NCI-H2107 treated with DMSO at 0.1 percent for 48 hours (cell line): Measurements from ENCODE around the gene DNAH9.

Experiments
- DNase-seq: peaks from one replicate; lab custom pipeline; 2025; ENCODE audit not compliant: unreplicated experiment; lab: John Stamatoyannopoulos, UW

The DNAH9 gene

DNA sequence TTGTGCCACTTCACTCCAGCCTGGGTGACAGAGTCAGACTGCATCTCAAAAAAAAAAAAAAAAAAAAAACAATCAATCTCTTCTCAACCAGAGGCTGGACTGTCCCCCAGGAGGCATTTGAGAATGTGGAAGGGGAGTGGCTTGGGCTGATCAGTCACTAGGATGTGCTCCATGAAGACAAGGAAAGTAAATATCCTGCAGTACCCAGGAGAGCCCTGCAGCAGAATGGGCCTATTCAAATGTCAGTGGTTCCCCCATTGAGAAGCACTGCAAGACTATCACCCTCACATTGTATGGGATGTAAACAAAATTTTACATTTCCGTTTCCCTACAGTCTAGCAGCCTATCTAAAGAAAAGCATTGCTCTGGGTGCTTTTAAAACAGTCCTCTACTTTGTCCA lies 70.3 kb downstream of the DNAH9 start:
- DNase-seq = no peak

DNA sequence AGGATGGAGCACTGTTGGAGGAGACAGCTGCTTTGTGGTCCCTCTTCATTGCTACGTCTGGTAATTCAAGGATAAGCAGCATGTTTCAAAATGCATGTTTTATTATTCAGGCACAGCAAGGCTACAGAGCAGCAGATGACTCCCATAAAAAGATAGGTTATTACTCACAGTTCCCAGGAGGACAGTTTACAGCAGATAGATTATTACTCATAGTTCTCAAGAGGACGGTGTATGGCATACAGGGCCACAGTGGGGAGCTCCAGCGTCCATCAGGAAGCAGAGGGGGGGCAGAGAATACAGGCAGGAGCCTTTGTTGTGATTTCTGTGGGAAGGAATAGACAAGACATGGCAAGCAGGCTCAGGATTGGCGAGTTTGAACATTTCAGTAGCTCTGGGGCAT lies 72.9 kb downstream of the DNAH9 start:
- DNase-seq = no peak

DNA sequence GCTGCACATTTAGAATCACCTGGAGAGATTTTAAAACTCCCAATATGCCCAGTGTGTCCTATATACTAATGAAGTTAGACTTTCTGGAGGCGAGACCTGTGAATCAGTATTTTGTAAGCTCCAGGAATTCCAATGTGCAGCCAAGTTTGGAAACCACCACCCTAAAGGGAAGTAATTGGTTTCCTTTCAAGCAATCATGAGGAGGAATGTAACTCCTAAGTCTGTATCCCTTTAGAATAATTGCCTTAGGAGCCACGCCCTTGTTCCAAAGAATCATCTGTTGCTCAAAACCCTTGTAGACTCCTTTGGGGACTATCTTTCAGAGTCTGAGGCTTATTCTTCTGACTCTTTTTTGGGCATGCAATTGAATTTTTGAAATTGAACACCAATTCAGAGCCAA lies 84.4 kb downstream of the DNAH9 start:
- DNase-seq = no peak

DNA sequence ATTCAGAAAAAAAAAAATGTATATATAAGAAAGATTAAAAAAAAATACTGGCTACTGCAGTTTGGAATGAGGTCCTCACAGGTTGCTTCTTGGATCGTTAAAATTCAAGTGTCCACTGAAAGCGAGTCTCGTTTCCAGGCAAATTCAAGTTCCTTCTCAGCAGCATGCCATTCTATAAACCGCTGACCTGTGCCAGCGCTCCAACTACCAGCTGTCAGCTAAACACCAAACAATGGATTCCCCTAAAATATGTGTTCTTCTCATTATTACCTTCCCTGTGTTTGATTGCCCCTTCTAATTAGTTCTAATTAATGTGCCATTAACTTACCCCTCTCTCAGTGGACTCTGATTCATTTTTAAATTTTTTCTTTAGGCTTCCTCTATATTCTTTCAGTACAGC lies 92.4 kb downstream of the DNAH9 start:
- no peak for DNase-seq

DNA sequence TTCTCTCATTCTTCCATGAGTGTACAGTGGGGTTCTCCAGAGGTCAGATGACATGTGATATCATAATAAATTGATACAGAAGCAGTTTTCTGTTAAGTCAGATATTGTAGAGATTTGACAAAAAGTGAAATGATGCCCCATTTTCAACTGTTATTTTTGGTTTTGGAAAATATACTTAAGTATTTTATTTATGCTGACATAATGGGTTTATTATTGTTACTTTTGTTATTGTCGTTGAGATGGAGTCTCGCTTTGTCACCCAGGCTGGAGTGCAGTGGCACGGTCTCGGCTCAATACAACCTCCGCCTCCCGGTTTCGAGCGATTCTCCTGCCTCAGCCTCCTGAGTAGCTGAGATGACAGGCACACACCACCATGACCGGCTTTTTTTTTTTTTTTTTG lies 94.4 kb downstream of the DNAH9 start:
- no peak for DNase-seq

DNA sequence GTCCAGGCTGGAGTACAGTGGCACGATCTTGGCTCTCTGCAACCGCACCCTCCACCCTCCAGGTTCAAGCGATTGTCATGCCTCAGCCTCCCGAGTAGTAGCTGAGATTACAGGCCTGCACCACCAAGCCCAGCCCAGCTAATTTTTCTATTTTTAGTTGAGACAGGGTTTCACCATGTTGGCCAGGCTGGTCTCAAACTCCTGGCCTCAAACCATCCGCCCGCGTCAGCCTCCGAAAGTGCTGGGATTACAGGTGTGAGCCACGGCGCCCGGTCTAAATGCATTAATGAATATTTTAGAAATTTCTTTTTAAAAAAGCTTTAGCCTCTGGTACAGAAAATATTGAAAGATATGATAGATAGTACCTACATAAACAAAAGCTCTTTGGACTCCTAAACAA lies 95.0 kb downstream of the DNAH9 start:
- DNase-seq = no peak

DNA sequence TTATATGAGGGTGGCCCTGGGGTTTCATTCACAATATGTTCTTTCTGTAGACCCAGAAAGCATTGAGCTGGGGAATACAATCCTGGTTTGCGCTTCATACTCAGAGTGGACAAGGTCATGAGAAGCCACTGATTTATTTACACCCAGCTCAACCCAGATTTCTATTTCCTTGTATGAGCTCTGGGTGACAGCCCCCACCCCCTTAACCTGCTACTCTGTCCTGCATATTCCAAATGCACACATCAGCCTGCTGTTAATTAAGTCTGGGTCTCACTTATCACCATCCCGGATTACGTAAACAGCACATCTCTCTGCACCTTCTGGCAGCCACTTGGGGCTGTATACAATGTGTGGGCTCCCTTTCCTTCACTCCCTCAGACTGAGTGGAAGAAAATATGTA lies 102.4 kb downstream of the DNAH9 start:
- DNase-seq = no peak

DNA sequence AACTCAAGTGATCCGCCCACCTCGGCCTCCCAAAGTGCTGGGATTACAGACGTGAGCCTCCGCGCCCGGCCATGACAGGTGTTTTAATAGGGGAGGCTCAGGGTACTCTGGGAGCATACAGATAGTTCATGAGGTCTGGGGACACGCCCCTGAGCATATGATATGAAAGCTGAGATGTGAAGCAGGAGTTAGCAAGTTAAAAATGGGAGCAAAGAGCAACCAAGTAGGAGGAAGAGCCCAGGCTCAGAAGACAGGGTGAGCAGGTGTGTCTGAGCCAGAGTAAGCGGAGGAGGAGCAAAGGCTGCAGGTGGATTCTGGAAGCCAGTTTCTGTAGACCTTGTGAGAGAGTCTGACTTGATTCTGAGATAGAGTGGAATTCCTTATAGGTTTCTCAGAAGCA lies 103.6 kb downstream of the DNAH9 start:
- no peak for DNase-seq

DNA sequence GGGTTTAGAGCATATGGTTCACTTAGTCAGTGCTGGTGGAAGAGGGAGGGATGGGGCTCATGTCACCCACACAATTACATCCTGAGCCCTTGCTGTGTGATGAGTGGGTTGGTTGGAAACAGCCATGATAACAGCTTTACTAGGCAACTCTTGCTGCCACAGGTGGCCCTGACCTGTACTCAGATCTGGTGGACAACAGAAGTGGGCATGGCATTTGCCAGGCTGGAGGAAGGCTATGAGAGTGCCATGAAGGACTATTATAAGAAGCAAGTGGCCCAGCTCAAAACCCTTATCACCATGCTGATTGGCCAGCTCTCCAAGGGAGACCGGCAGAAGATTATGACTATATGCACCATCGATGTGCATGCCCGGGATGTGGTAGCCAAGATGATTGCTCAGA lies 105.8 kb downstream of the DNAH9 start:
- DNase-seq = no peak

DNA sequence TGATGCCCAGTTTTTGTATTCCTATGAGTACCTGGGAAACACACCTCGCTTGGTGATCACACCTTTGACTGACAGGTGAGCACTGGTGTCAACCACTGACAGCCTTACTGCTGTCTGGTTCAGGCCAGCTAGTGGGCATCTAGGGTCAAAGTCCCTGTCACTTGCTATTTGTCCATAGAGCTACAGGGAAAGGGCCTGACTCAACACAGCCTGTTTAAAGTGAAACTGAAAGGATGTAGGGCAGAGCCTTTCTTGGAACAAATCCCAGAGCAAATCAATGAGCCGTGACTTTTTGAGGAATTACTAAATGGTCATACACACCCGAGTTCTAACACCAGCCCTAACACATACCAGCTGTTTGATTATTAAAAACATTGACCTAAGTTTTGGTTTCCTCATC lies 106.8 kb downstream of the DNAH9 start:
- no peak for DNase-seq

DNA sequence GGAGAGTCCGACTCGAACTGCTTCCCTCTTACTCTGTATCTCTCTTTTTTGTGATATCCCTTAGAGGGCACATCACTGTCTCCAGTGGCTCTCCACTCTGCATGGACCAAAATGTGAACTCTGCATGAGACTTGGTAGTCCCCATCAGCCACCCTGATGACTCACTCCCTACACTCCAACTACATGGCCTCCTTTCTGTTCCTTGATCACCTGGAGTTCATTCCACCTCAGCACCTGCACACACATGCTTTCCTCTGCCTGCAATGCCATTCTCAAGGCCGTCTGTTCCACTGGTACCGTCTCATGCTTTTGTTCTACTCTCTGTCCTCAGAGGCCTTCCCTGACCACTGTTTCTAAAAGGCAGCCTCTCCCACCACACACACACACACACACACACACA lies 109.3 kb downstream of the DNAH9 start:
- DNase-seq = no peak

DNA sequence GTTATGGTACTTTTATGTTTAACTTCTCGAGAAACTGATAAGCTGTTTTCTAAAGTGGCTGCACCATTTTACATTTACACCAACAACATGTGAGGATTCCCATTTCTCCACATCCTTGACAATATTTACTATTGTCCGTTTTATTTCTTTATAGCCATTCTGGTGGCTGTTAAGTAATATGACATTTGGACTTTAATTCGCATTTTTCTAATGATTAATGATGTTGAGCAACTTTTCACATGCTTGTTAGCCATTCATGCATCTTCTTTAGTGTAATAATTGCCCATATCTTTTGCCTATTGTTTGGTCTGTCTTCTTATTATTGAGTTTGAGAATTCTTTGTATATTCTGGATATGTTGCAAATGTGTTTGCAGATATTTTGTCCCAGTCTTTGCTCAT lies 114.2 kb downstream of the DNAH9 start:
- no peak for DNase-seq

DNA sequence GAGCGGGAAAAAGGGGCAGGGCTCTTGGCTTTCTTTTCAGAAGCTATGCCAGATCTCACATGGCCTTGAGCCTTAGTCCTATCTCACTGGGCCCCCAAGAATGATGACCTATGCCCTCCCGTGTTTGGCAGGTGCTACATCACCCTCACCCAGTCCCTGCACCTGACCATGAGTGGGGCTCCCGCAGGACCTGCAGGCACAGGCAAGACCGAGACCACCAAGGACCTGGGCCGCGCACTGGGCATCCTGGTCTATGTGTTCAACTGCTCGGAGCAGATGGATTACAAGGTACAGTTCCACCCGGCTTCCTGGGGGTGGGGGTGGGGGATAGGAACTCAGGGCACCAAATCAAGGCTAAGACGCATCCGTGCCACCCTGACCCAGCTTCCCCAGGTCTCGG lies 120.9 kb downstream of the DNAH9 start:
- no peak for DNase-seq

DNA sequence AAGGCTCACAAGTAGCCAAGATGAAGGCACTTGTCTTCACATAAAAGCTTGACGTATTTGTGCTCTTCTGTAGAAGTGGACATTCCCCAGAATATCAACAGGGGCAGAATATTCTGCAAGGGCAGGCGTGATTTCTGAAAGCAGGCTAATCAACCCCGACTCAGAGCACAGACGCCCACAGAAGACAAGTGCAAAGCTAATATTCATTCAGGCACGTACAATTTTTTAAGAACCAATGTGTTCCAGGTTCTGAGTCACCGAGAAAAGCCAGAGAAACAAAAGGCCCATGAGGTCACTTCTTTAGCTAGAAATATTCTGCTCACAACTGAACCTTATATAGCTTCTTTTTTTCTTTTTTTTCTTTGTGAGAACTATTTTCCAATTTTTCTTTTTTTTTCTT lies 121.6 kb downstream of the DNAH9 start:
- DNase-seq = no peak

DNA sequence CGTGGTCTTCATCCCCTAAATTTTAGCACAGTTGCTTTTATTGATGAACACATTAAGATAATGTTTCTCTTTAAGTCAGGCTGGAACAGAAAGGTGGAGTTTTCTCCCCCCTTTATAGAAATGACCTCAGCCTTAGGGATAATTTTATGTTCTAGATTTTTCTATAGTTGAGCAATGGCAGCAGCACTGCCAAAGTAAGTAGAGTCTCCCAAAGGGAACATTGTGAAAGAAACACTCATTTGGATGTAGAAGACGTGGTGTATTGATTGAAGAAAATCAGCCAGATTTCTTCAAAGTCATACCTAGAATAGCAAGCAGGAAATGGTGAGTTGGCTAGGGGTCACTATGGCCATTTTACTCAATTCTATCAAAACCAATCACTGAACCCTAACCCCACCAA lies 122.5 kb downstream of the DNAH9 start:
- DNase-seq = no peak

DNA sequence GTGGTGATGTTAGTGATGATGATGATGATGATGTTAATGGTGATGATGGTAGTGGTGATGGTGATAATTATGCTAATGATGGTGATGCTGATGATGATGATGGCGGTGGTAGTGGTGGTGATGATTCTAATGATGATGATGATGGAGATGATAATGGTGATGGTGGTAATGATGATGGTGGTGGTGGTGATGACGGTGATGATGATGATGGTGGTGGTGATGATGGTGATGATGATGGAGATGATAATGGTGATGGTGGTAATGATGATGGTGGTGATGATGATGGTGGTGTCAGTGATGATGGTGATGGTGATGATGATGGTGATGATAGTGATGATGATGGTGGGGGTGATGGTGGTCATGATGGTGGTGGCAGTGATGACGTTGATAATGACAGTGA lies 132.5 kb downstream of the DNAH9 start:
- no peak for DNase-seq

DNA sequence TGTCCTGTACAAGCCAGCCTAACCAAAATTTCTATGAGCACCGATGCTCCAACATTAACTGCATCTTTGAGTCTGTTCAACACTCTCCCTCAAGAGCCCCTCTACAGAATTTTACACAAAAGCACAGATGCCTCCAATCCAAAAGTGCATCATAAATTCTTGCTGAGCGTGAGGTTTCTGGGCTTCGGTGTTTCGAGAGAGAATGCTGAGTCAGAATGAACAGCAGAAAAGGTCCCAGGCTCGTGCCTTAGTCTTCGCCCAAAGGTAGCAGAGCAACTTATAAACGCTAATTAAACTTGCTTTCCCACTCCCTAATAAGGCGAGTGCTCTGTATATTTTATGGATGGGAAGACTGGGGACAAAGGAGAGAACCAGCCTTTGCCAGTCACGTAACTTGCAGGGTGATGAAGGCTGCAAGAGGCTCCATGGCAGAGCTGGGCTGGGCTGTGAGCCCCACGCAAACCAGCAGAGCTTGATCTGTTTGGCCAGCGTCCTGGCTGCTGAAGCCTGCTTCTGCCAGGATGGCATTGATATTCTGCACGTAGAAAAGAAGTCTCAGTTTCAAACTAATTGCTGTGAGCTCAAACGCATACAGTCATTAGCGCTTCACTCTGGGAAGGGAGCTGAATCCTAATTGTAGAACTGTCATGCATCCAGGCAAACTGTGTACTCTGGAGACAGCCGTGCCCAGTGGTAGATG lies 138.5 kb downstream of the DNAH9 start:
- no peak for DNase-seq

DNA sequence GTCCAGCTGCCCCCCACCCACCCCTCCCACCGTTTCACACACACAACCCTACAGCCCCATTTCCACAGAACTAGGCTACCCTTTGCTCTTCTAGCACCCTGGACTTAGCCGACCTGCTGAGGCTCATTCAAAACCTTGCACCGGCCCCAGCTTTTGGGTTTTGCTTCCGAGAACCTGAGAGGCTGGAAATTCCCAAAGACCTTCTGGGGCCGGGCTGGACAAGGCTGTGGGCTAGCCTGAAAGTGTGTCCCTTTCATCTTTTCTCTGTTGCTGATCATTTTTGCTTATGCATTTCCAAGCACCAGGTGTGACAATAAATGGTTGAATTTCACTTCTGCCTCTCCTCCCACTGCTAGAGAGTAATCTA lies 139.0 kb downstream of the DNAH9 start:
- DNase-seq = no peak

DNA sequence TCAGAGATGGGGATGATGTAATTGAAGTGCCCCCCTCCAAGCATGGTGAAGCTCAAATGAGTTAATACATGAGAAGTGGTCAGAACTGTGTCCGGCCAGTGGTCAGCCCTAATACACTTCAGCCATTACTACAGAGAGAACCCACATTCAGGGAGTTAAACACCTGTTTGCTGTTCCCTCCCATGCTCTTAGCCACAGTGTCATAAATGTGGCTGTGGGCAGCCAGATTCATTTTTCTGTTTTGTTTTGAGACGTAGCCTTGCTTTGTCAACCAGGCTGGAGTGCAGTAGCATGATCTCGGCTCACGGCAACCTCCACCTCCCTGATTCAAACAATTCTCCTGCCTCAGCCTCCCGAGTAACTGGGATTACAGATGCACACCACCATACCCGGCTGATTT lies 139.9 kb downstream of the DNAH9 start:
- DNase-seq = no peak

DNA sequence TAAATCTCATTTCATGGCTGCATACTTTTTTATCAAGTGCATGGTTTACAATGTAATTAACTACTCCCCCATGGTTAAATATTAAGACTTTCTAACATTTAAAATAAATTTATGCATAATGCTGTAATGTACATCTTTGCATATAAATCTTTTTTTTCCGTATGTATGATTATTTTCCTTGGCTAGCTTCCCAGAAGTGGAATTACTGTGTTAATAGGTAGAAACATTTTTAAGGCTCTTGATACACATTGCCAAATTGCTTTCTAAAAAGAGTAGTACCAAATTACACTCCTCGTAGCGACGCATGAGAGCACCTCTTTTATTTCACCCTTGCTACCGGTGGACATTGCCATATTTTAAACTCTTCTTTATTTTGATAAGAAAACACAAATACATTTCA lies 141.1 kb downstream of the DNAH9 start:
- no peak for DNase-seq

DNA sequence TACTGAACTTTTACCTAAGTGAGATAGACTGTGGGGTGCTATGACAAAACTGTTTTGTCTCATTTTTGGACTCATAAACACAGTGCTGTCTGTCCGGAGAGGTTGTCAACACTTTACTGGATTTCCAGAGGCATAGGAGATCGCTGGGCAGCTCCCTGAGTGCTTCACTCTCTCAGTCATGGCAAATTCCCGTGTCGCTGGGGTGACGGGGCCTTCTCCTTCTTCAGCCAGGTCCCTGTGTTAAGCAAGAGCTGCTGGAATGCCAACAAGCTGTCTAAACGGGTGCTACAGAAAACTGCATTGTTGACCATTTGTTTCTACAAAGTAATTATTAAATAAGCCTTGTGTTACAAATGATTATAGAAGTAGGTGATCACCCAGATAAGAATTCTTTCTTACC lies 141.6 kb downstream of the DNAH9 start:
- DNase-seq = no peak

DNA sequence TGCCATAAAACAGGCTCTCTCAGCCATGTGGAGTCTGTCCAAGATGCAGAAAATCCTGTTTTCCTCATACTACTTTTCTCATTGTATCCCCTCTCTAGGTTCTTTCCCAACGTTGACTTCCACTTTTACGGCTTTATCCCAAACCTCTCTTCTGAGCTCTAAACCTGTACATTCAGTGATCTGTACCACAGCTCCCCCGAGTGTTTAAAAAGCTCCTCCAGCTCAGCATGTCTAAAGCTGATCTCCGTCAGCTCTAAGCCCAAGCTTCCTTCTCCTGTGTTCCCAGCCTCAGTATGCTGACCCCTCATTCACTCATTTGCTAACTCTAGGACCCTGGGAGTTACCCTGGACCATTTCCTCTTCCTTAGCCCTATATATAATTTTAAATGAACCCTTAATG lies 144.6 kb downstream of the DNAH9 start:
- DNase-seq = no peak

DNA sequence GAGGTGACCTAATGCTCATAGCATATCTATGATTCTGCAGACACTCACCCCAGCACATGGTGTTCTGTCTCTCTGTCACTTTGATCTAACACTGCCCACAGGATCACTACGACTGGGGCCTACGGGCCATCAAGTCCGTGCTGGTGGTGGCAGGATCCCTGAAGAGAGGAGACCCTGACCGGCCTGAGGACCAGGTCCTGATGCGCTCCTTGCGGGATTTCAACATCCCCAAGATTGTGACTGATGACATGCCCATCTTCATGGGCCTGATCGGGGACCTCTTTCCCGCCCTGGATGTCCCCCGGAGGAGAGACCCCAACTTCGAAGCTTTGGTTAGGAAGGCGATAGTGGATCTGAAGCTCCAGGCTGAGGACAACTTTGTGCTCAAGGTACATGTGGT lies 146.4 kb downstream of the DNAH9 start:
- DNase-seq = no peak

DNA sequence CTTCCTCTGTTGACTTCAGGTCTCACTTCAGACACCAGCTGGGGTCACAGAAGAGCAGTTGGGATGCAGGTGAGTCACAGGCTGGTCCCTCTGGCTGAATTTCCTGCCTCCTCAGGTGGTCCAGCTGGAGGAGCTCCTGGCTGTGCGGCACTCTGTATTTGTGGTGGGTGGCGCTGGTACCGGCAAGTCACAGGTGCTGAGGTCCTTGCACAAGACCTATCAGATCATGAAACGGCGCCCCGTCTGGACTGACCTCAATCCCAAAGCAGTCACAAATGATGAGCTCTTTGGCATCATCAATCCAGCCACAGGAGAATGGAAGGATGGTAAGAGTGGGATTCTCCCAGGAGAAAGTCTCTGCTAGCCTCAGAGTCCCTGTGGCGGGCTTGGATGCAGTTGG lies 149.2 kb downstream of the DNAH9 start:
- no peak for DNase-seq
